ENCODE results near the gene VMP1. TPM values are rescaled to one million over a fixed set of nuclear protein-coding genes. Genes with fewer than 3 reads are reported as not detected.

VMP1 gene
- total RNA-seq, 1 experiment from 2014 or later = 83.1 TPM

DNA sequence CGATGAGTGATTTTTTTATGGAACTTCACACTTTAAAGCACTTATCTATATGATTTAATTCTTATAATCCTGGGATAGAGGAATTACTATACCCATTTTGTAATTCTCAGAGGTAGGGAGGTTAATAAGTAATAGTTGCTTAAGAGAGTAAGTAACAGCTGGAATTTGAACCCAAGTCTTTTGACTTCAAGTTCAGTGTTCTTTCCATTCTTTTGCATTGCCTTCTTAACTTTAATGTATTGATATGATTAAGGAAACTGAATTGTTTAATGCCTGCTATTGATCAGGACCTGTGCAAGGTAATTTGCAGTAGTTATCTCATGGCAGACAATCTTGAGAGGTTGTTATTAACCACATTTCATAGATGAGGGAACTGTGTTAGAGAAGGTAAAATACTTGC is 106.8 kb downstream of the VMP1 start:
- no peak overlapping the region for H3K27ac ChIP-seq (ENCODE audit: insufficient read length, low read depth, low read length)
- no peaks in the 10 kb centered on the region for H3K4me1 ChIP-seq (ENCODE audit: insufficient read depth, low read length)
- no peak overlapping the region for H4K8ac ChIP-seq (replicated peaks; ENCODE audit: insufficient read length, low read depth, low read length)
- no peaks in the 10 kb centered on the region for H4K20me1 ChIP-seq (ENCODE audit: control insufficient read depth, insufficient read depth, insufficient read length)
- H3K4me3 Mint-ChIP-seq = no peak overlapping the region
- H2BK15ac ChIP-seq (ENCODE audit: low read depth, low read length) = no peak overlapping the region
- no peaks in the 10 kb centered on the region for H3K9me3 ChIP-seq (ENCODE audit: control insufficient read depth, low read depth, low read length)
- H3K27me3 ChIP-seq (ENCODE audit: insufficient read depth, low read length) = no peaks in the 10 kb centered on the region
- H3K27ac Mint-ChIP-seq = no peak overlapping the region
- no peak overlapping the region for H3T11ph ChIP-seq (ENCODE audit: low read length)
- TF ChIP-seq, protein P1, sequence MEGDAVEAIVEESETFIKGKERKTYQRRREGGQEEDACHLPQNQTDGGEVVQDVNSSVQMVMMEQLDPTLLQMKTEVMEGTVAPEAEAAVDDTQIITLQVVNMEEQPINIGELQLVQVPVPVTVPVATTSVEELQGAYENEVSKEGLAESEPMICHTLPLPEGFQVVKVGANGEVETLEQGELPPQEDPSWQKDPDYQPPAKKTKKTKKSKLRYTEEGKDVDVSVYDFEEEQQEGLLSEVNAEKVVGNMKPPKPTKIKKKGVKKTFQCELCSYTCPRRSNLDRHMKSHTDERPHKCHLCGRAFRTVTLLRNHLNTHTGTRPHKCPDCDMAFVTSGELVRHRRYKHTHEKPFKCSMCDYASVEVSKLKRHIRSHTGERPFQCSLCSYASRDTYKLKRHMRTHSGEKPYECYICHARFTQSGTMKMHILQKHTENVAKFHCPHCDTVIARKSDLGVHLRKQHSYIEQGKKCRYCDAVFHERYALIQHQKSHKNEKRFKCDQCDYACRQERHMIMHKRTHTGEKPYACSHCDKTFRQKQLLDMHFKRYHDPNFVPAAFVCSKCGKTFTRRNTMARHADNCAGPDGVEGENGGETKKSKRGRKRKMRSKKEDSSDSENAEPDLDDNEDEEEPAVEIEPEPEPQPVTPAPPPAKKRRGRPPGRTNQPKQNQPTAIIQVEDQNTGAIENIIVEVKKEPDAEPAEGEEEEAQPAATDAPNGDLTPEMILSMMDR (conservative IDR thresholded peaks at IDR 0.05) = no peak
- no peak overlapping the region for H3K23ac ChIP-seq (ENCODE audit: insufficient read length, low read depth, low read length)
- H3K27me3 Mint-ChIP-seq (ENCODE audit: low read depth) = no peaks in the 10 kb centered on the region
- no peak overlapping the region for H2AK5ac ChIP-seq (ENCODE audit: insufficient read length, low read length)
- WGBS (ENCODE audit: extremely low coverage, insufficient read length, low lambda C conversion rate) = no CpG with 5 or more reads among the region's 1 CpG
- H3K4ac ChIP-seq (ENCODE audit: low read depth, low read length) = no peak overlapping the region
- no peaks in the 10 kb centered on the region for H3K4me1 Mint-ChIP-seq
- no peaks in the 10 kb centered on the region for H3K9me3 Mint-ChIP-seq
- no peaks in the 10 kb centered on the region for H3K79me1 ChIP-seq (ENCODE audit: insufficient read depth, low read depth, low read length, poor library complexity, severe bottlenecking)
- no peak for DNase-seq
- peaks cover 0 to 19% (median 13%) of the 10 kb centered on the region in 3 experiments; a peak in 5 of 7 replicates for H3K36me3 Mint-ChIP-seq (ENCODE audit: insufficient read depth in 1 of 3, low read depth in 3 of 3)
- H3K14ac ChIP-seq (ENCODE audit: insufficient read depth, low read length) = no peak overlapping the region
- H3K18ac ChIP-seq (ENCODE audit: insufficient read length, low read depth, low read length) = no peak overlapping the region
- H3K79me2 ChIP-seq (ENCODE audit: insufficient read depth, low read length) = no peaks in the 10 kb centered on the region
- no peaks in the 10 kb centered on the region for H3K23me2 ChIP-seq (ENCODE audit: insufficient read length, low read depth, low read length, poor library complexity, severe bottlenecking)
- no peak overlapping the region for H2AFZ ChIP-seq (ENCODE audit: low read length)
- no peak overlapping the region for H3K56ac ChIP-seq (ENCODE audit: insufficient read length, low read depth, low read length)
- no peak overlapping the region for H2BK5ac ChIP-seq (ENCODE audit: insufficient read length, low read length)
- H4K5ac ChIP-seq (ENCODE audit: insufficient read length, low read depth, low read length) = no peak overlapping the region
- H2BK20ac ChIP-seq (ENCODE audit: low read depth, low read length, poor library complexity, severe bottlenecking) = no peak overlapping the region
- H2BK120ac ChIP-seq (ENCODE audit: low read depth, low read length, poor library complexity, severe bottlenecking) = no peak overlapping the region
- H4K91ac ChIP-seq (ENCODE audit: insufficient read length, low read depth, low read length) = no peak overlapping the region
- H3K9ac ChIP-seq (ENCODE audit: extremely low read depth, insufficient read length, low read length) = no peak overlapping the region
- no peak overlapping the region for H3K4me2 ChIP-seq (ENCODE audit: insufficient read depth, insufficient read length, low read length)
- no peak overlapping the region for H2BK12ac ChIP-seq (ENCODE audit: insufficient read length, low read depth, low read length)

All from H9 (cell line).